H1 (cell line): ENCODE measurements around the gene SFXN4.

Source experiments
- POLR2A ChIP-seq, 2 experiments: IDR thresholded peaks; 1 replicate in 1 of 2; 2 replicates in 1 of 2; pipeline ENCODE4 v1.6.1; 2011; ENCODE audit warnings: low read depth in 2 of 2, low read length in 2 of 2, mild to moderate bottlenecking in 2 of 2; ENCODE audit errors: control extremely low read depth in 1 of 2
- POLR2AphosphoS5 ChIP-seq: IDR thresholded peaks from 2 replicates; pipeline ENCODE4 v1.6.1; 2011; ENCODE audit warnings: low read depth, low read length
- TF ChIP-seq, protein P1 (sequence below), 3 experiments: IDR thresholded peaks; 1 replicate in 2 of 3; 2 replicates in 1 of 3; pipeline versions ENCODE4 v1.5.1 to v1.6.1; 2011; ENCODE audit warnings: low read length in 3 of 3, mild to moderate bottlenecking in 3 of 3, inconsistent platforms in 2 of 3, low read depth in 1 of 3, moderate library complexity in 1 of 3; ENCODE audit not compliant: insufficient read depth in 1 of 3; ENCODE audit errors: control extremely low read depth in 1 of 3

DNA sequence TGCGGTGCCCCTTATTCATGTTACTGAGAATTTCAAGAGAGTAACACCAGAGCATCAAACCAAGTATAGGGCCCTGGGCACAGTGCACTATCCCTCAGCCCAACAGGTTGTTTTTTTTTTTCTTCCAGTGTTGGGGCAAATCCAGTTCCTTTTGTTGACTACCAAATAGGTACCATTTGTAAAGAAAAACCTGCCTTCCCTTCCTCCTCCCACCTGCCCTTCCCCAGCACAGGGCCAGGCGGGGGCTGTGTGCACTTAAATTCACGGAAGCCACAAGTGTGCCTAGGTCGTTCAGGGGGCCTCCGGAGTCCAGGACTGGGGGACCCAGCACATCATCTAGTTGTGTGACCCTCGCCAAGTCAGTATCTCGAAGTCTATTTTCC lies 595 bp upstream of the SFXN4 start:
- no peak for TF ChIP-seq POLR2A (IDR thresholded peaks at IDR 0.05; ENCODE audit: control extremely low read depth in 1 of 2, low read depth in 2 of 2, low read length in 2 of 2)
- TF ChIP-seq, protein P1, sequence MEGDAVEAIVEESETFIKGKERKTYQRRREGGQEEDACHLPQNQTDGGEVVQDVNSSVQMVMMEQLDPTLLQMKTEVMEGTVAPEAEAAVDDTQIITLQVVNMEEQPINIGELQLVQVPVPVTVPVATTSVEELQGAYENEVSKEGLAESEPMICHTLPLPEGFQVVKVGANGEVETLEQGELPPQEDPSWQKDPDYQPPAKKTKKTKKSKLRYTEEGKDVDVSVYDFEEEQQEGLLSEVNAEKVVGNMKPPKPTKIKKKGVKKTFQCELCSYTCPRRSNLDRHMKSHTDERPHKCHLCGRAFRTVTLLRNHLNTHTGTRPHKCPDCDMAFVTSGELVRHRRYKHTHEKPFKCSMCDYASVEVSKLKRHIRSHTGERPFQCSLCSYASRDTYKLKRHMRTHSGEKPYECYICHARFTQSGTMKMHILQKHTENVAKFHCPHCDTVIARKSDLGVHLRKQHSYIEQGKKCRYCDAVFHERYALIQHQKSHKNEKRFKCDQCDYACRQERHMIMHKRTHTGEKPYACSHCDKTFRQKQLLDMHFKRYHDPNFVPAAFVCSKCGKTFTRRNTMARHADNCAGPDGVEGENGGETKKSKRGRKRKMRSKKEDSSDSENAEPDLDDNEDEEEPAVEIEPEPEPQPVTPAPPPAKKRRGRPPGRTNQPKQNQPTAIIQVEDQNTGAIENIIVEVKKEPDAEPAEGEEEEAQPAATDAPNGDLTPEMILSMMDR (IDR thresholded peaks at IDR 0.05; ENCODE audit: control extremely low read depth in 1 of 3, insufficient read depth in 1 of 3, low read depth in 1 of 3, low read length in 3 of 3), result no peak
- TF ChIP-seq POLR2AphosphoS5, result no peak
